Endothelial cell of umbilical vein (primary cell): ENCODE measurements around the gene BCOR.

Experiments used
- CTCF ChIP-seq, 2 donors: IDR thresholded peaks; 1 replicate in 1 of 2; 2 replicates in 1 of 2; pipeline ENCODE4 v1.5.1; 2011; ENCODE audit warnings: low read length in 2 of 2, mild to moderate bottlenecking in 2 of 2, moderate library complexity in 2 of 2, control low read depth in 1 of 2, inconsistent platforms in 1 of 2, low read depth in 1 of 2; ENCODE audit not compliant: insufficient read depth in 1 of 2; ENCODE audit errors: extremely low read depth in 1 of 2
- EZH2 ChIP-seq: IDR thresholded peaks from 2 replicates; pipeline ENCODE4 v1.6.1; 2012; ENCODE audit warnings: borderline replicate concordance, low read depth, mild to moderate bottlenecking, moderate library complexity, low read length, inconsistent platforms; ENCODE audit not compliant: severe bottlenecking
- GATA2 ChIP-seq: IDR thresholded peaks from 2 replicates; pipeline ENCODE4 v1.7.0; 2011; ENCODE audit warnings: low read depth, mild to moderate bottlenecking, moderate library complexity, mixed read lengths, low read length; ENCODE audit not compliant: insufficient read length, insufficient read depth
- JUN ChIP-seq: IDR thresholded peaks from 2 replicates; pipeline ENCODE4 v1.6.1; 2011; ENCODE audit warnings: borderline replicate concordance, low read depth; ENCODE audit not compliant: insufficient read length, insufficient read depth
- POLR2A ChIP-seq: IDR thresholded peaks from 2 replicates; pipeline ENCODE4 v1.6.1; 2012; ENCODE audit warnings: low read depth, mild to moderate bottlenecking, control low read depth, low read length
- POLR2AphosphoS5 ChIP-seq: IDR thresholded peaks from 2 replicates; pipeline ENCODE4 v1.6.1; 2012; ENCODE audit warnings: low read depth, mild to moderate bottlenecking, control low read depth, low read length, moderate library complexity; ENCODE audit not compliant: insufficient read depth

GRCh38 chrX:40061005-40061404, 36.8 kb downstream of the BCOR start:
- TF ChIP-seq CTCF (IDR thresholded peaks at IDR 0.05; ENCODE audit: extremely low read depth in 1 of 2, insufficient read depth in 1 of 2, low read depth in 1 of 2, low read length in 2 of 2) = no peak
- no peak for TF ChIP-seq GATA2
- no peak for TF ChIP-seq POLR2A
- no peak for TF ChIP-seq JUN
- TF ChIP-seq EZH2 = no peak
- no peak for TF ChIP-seq POLR2AphosphoS5
